Loucy (cell line): Measurements from ENCODE around the gene SH3PXD2A.

ENCODE experiments used
- H2AFZ ChIP-seq: fragments of 200-600 bp; sonication (generic); 2 replicates; pipeline ENCODE4 v1.6.0; 2016; ENCODE audit warnings: antibody characterized with exemption, mild to moderate bottlenecking, low read length, moderate library complexity
- H3F3A ChIP-seq: fragments of 200-600 bp; 2 replicates; pipeline ENCODE4 v1.6.0; 2016; ENCODE audit warnings: antibody characterized with exemption, low read depth, mild to moderate bottlenecking
- H3K27me3 ChIP-seq: fragments of 200-600 bp; sonication (generic); 2 replicates; pipeline ENCODE4 v1.6.1; 2014; ENCODE audit warnings: low read length, mild to moderate bottlenecking; ENCODE audit not compliant: insufficient read depth, poor library complexity, severe bottlenecking
- H3K36me3 ChIP-seq: fragments of 200-600 bp; sonication (generic); 2 replicates; pipeline ENCODE4 v1.6.1; 2016; ENCODE audit warnings: low read length; ENCODE audit not compliant: insufficient read depth
- H3K4me1 ChIP-seq: fragments of 200-600 bp; sonication (generic); 2 replicates; pipeline ENCODE4 v1.5.1; 2014; ENCODE audit warnings: low read length, mild to moderate bottlenecking; ENCODE audit not compliant: insufficient read depth, poor library complexity, severe bottlenecking
- H3K4me2 ChIP-seq: fragments of 200-600 bp; sonication (generic); 2 replicates; pipeline ENCODE4 v1.6.0; 2014; ENCODE audit warnings: antibody characterized with exemption, low read length, low read depth, mild to moderate bottlenecking; ENCODE audit not compliant: poor library complexity, severe bottlenecking
- H3K4me3 ChIP-seq: fragments of 200-600 bp; sonication (generic); 2 replicates; pipeline ENCODE4 v1.5.1; 2014; ENCODE audit warnings: low read length, mild to moderate bottlenecking, mixed read lengths; ENCODE audit not compliant: poor library complexity, severe bottlenecking
- H3K79me2 ChIP-seq: fragments of 200-600 bp; sonication (generic); 2 replicates; pipeline ENCODE4 v1.6.1; 2014; ENCODE audit warnings: low read length; ENCODE audit not compliant: insufficient read depth
- H3K9ac ChIP-seq: fragments of 200-600 bp; sonication (generic); 2 replicates; pipeline ENCODE4 v1.6.0; 2014; ENCODE audit warnings: mild to moderate bottlenecking, low read depth, low read length, moderate library complexity; ENCODE audit not compliant: poor library complexity, severe bottlenecking
- H3K9me2 ChIP-seq: fragments of 200-600 bp; sonication (generic); replicated peaks from 2 replicates; pipeline ENCODE4 v1.6.1; 2016; ENCODE audit warnings: low read depth, low read length, mixed read lengths
- H3K9me3 ChIP-seq: fragments of 200-600 bp; sonication (generic); 2 replicates; pipeline ENCODE4 v1.6.1; 2014; ENCODE audit warnings: mild to moderate bottlenecking, antibody characterized with exemption, low read length, low read depth; ENCODE audit not compliant: insufficient read depth
- H4K20me1 ChIP-seq: fragments of 200-600 bp; sonication (generic); 2 replicates; pipeline ENCODE4 v1.6.0; 2014; ENCODE audit warnings: antibody characterized with exemption, low read length, mild to moderate bottlenecking; ENCODE audit not compliant: insufficient read depth, poor library complexity, severe bottlenecking
- EZH2phosphoT487 ChIP-seq: fragments of 200-600 bp; IDR thresholded peaks from 2 replicates; pipeline ENCODE4 v1.6.1; 2018; ENCODE audit warnings: antibody characterized with exemption, mild to moderate bottlenecking, moderate library complexity, borderline replicate concordance
- TF ChIP-seq, protein P1 (sequence below): fragments of 200-600 bp; sonication (generic); conservative IDR thresholded peaks from 2 replicates; pipeline ENCODE4 v1.5.1; 2014; ENCODE audit warnings: mild to moderate bottlenecking, antibody characterized with exemption, low read length

SH3PXD2A gene

DNA sequence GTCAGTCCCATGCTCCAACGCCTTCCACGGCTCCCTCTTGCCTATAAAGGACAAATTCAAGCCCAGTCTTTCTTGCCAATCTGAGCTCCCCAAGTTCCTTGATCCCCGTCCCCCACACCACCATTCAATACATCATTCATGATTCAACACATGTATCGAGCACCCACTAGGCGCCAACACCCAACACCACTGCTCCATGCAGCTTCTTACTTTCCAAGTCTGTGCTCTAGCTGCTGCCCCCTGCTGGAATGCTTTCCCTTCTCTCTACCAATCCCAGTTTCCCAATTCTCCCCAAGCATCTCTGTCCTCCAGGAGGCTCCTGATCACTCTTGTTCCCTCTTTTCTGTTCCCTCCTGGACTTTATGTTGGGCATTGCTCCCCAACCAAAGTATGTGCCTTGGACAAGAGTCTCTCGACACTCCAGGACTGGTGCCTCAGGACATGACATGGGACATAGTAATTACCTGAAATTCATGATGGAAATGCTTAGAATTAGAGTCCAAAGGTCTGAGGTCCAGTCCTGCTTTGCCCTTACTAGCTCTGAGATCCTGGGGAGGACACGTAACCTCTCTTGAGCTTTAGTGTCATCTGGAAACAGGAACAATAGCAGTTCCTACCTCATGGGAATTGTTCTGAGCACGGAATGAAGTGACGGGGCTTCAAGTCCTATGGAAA, 189.2 kb downstream of the SH3PXD2A start:
- no peak overlapping the region for H3K9ac ChIP-seq
- no peaks in the 10 kb centered on the region for H3K9me3 ChIP-seq
- no peaks in the 10 kb centered on the region for H3K36me3 ChIP-seq
- H3K79me2 ChIP-seq, result no peaks in the 10 kb centered on the region
- TF ChIP-seq, protein P1, sequence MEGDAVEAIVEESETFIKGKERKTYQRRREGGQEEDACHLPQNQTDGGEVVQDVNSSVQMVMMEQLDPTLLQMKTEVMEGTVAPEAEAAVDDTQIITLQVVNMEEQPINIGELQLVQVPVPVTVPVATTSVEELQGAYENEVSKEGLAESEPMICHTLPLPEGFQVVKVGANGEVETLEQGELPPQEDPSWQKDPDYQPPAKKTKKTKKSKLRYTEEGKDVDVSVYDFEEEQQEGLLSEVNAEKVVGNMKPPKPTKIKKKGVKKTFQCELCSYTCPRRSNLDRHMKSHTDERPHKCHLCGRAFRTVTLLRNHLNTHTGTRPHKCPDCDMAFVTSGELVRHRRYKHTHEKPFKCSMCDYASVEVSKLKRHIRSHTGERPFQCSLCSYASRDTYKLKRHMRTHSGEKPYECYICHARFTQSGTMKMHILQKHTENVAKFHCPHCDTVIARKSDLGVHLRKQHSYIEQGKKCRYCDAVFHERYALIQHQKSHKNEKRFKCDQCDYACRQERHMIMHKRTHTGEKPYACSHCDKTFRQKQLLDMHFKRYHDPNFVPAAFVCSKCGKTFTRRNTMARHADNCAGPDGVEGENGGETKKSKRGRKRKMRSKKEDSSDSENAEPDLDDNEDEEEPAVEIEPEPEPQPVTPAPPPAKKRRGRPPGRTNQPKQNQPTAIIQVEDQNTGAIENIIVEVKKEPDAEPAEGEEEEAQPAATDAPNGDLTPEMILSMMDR, result peak; percentile 64
- TF ChIP-seq EZH2phosphoT487, result no peak
- H4K20me1 ChIP-seq, result no peaks in the 10 kb centered on the region
- H3K4me2 ChIP-seq, result no peak overlapping the region
- H3K27me3 ChIP-seq, result no peaks in the 10 kb centered on the region
- H3K9me2 ChIP-seq, result no peaks in the 10 kb centered on the region
- H3K4me1 ChIP-seq, result no peaks in the 10 kb centered on the region
- H3F3A ChIP-seq, result no peaks in the 10 kb centered on the region
- no peak overlapping the region for H2AFZ ChIP-seq
- H3K4me3 ChIP-seq, result no peak overlapping the region

DNA sequence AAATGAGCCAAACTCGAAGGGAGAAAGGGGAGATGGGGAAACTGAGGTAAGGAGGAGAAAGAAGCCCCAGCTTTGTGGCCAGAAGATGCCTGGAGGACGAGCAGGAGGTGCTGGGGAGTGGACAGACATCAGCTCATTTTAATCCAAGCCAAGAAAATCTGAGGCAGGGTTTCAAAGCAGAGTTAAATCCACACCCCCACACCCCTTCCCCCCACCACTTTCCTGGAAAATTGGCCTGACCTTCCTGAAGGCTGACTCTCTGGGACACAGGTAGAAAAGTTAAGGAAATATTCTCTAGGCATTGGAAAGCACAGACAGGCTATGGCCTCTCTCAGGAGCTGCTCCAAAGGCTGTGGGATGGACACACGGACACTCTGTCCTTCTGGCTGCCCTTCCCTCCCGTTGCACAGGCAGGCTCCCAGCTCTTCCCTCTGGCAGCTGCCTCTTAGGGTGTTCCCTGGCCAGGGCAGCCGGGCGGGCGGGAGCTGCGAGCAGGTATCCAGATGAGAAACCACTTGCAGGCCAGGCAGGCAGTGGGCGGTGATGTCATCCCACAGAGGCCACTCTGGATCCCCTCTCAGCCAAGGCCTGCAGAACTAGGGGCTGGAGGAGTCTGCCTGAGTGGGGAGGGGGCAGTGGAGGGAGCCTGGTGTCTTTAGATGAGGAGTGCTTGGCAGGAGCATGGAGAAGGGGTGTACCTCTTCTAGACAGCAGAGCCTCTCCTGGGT, 190.1 kb downstream of the SH3PXD2A start:
- H3K4me2 ChIP-seq, result no peak overlapping the region
- TF ChIP-seq EZH2phosphoT487, result no peak
- TF ChIP-seq, protein P1, result no peak
- H3K27me3 ChIP-seq, result no peaks in the 10 kb centered on the region
- no peaks in the 10 kb centered on the region for H3K4me1 ChIP-seq
- H3K9ac ChIP-seq, result no peak overlapping the region
- no peaks in the 10 kb centered on the region for H3K9me3 ChIP-seq
- no peaks in the 10 kb centered on the region for H3K9me2 ChIP-seq
- no peaks in the 10 kb centered on the region for H4K20me1 ChIP-seq
- no peaks in the 10 kb centered on the region for H3F3A ChIP-seq
- no peaks in the 10 kb centered on the region; the same call in 1 of the 2 replicates for H3K36me3 ChIP-seq
- H3K79me2 ChIP-seq, result no peaks in the 10 kb centered on the region
- no peak overlapping the region for H3K4me3 ChIP-seq
- H2AFZ ChIP-seq, result no peak overlapping the region

DNA sequence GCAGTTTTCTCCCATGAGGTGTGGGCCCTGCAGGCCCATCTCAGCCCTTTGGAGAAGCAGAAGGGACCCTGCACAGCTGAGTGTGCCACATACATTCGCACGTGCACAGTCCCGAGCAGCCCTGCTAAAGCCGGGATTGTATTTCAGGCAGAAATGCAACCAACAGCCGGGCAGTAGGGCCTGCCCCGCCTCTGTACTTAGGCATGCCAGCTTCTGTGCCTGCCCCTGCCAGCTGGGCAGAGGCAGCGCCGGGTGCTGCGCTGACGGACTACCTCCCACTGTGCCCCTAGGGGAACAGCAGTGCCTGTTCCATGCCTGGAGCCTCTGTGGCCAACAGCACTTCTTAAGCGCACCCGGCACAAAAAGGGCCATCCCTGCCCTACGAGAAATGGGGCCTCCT, 191.6 kb downstream of the SH3PXD2A start:
- no peaks in the 10 kb centered on the region for H3K27me3 ChIP-seq
- H3F3A ChIP-seq, result no peaks in the 10 kb centered on the region
- H4K20me1 ChIP-seq, result no peaks in the 10 kb centered on the region
- no peak overlapping the region for H2AFZ ChIP-seq
- no peak overlapping the region for H3K4me2 ChIP-seq
- H3K9me3 ChIP-seq, result no peaks in the 10 kb centered on the region
- no peak overlapping the region for H3K9ac ChIP-seq
- no peak for TF ChIP-seq EZH2phosphoT487
- TF ChIP-seq, protein P1, result no peak
- H3K36me3 ChIP-seq, result no peaks in the 10 kb centered on the region; the same call in 1 of the 2 replicates
- H3K79me2 ChIP-seq, result no peaks in the 10 kb centered on the region
- no peaks in the 10 kb centered on the region for H3K9me2 ChIP-seq
- no peaks in the 10 kb centered on the region for H3K4me1 ChIP-seq
- H3K4me3 ChIP-seq, result no peak overlapping the region
